ENCODE results near the gene FGF18.
"Not testable (repeated sequence)": the region's sequence is repeated elsewhere in the genome, so short reads cannot be mapped to it uniquely, and the experiment has no call there.

The FGF18 gene

GRCh38 chr5:171497494-171497893, 78.0 kb downstream of the FGF18 start:
- not testable (repeated sequence) for DNase-seq (ENCODE audit: low read depth)

DNA sequence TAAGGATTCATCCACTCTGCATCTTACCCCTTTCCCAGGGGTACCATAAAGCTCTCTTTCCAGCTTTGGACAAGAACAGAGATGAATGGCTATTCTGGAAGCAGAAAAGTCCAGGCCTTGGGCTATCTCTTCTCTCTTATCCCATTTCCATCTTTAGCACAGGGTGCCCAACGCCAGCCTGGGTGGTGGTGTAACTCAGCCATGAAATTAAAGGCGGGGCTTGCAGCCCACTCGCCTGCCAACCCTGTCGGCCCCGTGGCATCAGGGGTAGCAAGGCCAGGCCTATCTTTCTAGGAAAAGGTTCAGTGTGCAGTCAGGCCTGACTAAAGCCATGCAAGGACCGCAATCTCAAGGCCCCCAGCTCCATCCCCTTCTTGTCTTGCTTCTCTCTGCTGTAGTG, 78.7 kb downstream of the FGF18 start:
- no peak for DNase-seq (ENCODE audit: low read depth)

GRCh38 chr5:171499611-171500010, 80.2 kb downstream of the FGF18 start:
- DNase-seq (ENCODE audit: low read depth) = no peak

GRCh38 chr5:171505473-171506043, 86.1 kb downstream of the FGF18 start:
- DNase-seq (ENCODE audit: low read depth) = no peak

- DNase-seq (ENCODE audit: low read depth) = no peak
Measured at GRCh38 chr5:171506951-171507350, 87.5 kb downstream of the FGF18 start.

Data from stimulated activated CD8-positive, alpha-beta memory T cell treated with anti-CD3 and anti-CD28 coated beads, Interleukin-4, amount 100 ng/mL, for 24 hours (primary cell).